Limb (tissue), 2 donors: ENCODE data around the gene RGS9.
A peak's percentile ranks its signal among the peaks of the same experiment; 100 is the strongest.

Experiments
- DNase-seq, 2 donors: peaks; one replicate each; pipeline ENCODE4 v3.0.0-alpha.2; 2016; ENCODE audit errors: extremely low spot score in 2 of 2

The RGS9 gene

GRCh38 chr17:65259281-65259680, 122.1 kb downstream of the RGS9 start:
- DNase-seq = no peak

- no peak for DNase-seq
Observed at GRCh38 chr17:65259696-65260485, 122.7 kb downstream of the RGS9 start.

GRCh38 chr17:65260626-65261025, 123.5 kb downstream of the RGS9 start:
- no peak for DNase-seq

DNA sequence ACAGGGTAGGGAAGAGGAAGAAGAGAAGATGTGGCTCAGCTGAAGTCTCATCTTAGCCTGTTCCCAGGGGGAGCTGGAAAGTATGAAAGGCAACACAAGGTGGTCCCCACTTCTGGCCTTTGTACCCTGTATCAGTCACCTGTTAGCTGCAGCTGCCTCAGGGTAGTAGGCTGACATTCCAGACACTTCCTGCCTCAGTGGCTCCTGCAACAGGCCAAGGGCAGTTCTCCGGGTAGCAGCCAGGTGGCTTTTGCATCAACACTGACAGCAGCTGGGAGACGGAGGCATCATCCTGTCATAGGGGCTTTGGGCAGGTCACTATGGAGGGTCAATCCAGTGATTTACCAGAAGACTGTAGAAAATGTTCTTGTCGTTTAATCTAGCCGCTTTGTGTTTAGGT, 124.0 kb downstream of the RGS9 start:
- no peak for DNase-seq

DNA sequence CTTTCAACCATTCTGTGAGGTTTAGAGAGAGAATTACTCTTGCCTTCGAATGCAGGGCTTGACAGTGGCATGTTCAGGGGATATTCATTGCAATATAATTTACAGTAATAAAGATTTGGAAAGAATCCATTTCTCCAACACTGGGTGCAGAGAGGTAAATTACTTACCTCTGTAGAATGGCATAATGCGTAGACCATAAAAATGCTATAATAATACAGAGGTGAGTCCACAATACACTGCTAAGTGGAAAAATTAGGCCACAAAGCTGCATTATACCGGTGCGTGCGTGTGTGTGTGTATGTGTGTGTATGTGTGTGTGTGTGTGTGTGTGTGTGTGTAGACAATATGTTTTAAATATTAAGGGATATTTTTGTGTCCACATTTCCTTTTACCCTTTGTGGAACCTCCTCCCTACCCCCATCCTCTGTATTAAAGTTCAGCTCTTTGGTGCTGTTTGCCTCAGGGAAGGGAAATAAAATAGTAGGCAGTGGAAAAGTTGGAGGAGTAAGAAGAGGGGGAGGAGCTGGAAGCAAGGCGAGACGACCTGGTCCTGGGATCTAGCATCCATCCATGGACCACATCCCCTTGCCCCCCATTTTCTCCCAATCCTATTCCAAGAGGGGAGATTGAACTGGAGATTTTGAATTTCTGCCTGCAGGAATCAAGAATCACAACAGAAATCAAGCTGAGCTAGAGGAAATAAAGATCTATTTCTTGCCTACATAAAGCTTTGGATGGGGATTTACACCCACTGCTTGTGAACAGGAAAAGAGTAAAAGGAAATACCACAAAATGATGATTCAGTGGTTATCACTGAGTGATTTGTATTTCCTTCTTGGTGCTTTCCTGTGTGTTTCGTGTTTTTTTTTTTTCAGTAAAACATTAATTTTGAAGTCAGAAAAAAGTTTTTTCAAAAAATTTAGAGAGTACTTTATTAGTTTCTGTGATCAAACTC, 124.8 kb downstream of the RGS9 start:
- no peak for DNase-seq

DNA sequence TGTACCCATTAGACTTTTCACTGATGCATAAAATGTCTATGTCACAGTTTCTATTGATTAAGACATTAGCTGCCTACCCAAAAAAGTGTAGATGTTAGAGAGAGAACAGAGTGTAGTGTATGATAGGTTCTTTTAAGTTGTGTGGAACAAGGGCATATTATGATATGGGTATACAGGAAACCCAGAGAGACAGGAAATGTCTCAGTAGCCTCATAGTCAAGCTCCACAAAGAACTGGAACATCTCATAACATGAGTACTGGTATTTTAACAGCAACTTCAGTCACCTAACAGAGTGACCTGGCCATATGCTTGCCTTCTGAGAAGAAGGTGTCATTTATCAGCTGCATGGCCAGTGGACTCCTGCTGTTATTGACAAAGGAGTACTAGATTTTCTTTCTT, 128.1 kb downstream of the RGS9 start:
- no peak for DNase-seq

DNA sequence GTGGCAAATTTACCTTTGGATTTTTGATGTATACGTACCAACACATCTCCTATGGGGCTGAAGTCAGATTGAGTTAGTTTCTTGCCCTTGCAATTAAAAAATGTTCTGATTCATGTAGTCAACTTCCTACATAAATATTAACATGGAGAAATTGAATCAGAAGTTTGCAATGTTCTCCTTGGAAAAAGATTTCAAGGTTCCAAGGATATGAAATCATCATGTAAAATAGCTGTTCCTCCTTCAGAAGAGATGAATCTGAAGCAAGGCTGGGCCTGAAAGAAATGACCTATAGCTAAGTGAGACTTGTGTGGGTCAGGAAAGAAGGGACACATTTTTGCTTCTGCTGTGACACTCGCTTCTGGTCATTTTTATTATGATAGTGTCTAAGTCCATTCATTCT, 131.7 kb downstream of the RGS9 start:
- DNase-seq = no peak

DNA sequence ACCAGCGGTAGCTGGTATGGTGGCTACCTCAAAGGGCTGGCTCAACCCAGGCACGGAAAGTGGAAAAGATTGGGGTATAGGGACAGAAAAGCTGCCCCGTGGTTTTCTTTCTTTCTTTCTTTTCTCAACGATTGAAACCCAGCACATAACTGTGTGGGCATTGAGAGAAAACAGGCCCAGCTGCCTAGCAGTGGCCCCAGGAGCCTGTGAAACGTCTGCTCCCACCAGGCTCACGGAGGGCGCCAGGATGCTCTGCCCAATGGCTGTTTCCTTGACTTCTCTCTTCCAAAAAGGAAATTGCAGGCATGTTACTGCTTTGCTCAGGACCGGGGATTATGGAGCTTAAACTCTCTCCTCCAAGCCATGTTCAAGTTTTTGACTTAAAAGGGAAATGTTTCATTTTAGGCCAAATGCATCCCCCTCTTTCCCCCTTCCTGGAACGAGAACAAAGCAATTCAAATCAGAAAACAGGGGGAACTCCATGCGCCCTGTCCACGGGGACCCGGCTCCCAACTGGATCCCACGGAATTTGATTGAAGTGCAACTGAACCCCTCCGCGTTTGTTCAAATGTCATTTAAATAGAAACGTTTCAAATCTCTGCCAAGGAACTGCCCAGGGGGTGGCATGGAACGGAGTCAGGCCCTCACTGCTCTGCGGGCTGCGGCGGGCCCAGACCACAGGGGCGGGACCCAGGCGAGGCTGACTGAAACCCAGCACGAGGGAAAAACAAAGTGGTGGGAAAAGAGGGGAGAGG, 133.5 kb downstream of the RGS9 start:
- DNase-seq = peak; percentile 6 to 49

DNA sequence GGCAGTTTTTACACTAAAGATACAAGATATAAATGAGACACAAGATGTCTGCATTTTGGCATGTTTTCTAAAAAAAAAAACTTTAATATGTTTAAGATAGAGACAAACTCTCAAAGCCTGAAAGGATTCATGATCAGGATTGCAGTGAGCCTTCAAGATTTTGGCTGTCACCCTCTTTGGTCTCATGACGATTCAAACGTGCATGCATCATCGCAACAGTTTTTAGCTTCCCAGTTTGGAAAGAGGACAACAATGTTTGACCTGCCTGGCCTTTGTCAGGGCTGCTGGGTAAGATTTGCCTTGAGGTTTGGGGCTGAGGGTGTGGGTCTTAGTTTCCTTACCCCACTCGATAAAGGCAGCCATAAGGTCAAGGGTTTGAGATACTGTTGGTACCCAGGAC, 134.1 kb downstream of the RGS9 start:
- no peak for DNase-seq
